Astrocyte (in vitro differentiated cells and primary cell): Measurements from ENCODE around the gene CDCP1.
"Not testable (repeated sequence)": the region's sequence is repeated elsewhere in the genome, so short reads cannot be mapped to it uniquely, and the experiment has no call there.

Experiments
- CTCF ChIP-seq: IDR thresholded peaks from 2 replicates; pipeline ENCODE4 v1.5.1; 2011; ENCODE audit warnings: low read depth, mild to moderate bottlenecking, inconsistent platforms, low read length, moderate library complexity; ENCODE audit not compliant: insufficient read depth
- EZH2 ChIP-seq: IDR thresholded peaks from 2 replicates; pipeline ENCODE4 v1.6.1; 2012; ENCODE audit warnings: mild to moderate bottlenecking, low read length, inconsistent platforms; ENCODE audit not compliant: insufficient read depth

GRCh38 chr3:45078256-45078655 lies 67.9 kb downstream of the CDCP1 start:
- TF ChIP-seq EZH2, CTCF: not testable (repeated sequence)
